ENCODE results near the gene P2RY8. TPM values are rescaled to one million over a fixed set of nuclear protein-coding genes. Genes with fewer than 3 reads are reported as not detected.

Gene P2RY8
- total RNA-seq, 1 donor from 2014 or later, result 3.1 TPM

DNA sequence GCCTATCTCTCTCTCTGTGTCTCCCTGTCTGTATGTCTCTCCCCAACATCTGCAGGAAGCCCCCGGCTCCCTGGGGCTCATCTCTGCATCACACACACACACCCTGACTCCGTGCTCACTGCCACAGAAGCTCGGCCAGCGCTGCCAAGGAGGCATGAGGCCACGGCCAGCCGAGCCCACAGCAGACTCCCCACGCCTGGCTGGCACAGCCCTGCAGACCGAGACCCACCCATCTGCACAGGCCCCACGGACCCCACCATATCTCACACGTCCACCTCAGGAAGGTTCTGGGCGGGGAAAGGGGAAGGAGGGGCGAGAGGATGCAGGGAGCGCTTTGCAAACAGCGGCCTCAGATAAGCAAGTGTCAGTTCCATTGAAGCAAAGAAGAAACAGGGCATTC is 116.6 kb downstream of the P2RY8 start:
- DNase-seq, result peak; percentile 63
- Histone ChIP-seq H3K27ac (no peak overlapping the region), H3K36me3 (peaks cover 27% of the 10 kb centered on the region), H3K4me1 (no peaks in the 10 kb centered on the region), H3K9me3 (no peaks in the 10 kb centered on the region), H3K27me3 (no peaks in the 10 kb centered on the region), H3K4me3 (no peak overlapping the region)
- intact Hi-C loops (cut with DNase I), result no loop called here
- TF ChIP-seq, protein P1, sequence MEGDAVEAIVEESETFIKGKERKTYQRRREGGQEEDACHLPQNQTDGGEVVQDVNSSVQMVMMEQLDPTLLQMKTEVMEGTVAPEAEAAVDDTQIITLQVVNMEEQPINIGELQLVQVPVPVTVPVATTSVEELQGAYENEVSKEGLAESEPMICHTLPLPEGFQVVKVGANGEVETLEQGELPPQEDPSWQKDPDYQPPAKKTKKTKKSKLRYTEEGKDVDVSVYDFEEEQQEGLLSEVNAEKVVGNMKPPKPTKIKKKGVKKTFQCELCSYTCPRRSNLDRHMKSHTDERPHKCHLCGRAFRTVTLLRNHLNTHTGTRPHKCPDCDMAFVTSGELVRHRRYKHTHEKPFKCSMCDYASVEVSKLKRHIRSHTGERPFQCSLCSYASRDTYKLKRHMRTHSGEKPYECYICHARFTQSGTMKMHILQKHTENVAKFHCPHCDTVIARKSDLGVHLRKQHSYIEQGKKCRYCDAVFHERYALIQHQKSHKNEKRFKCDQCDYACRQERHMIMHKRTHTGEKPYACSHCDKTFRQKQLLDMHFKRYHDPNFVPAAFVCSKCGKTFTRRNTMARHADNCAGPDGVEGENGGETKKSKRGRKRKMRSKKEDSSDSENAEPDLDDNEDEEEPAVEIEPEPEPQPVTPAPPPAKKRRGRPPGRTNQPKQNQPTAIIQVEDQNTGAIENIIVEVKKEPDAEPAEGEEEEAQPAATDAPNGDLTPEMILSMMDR (IDR thresholded peaks at IDR 0.05), result no peak
- ATAC-seq, result no peak

DNA sequence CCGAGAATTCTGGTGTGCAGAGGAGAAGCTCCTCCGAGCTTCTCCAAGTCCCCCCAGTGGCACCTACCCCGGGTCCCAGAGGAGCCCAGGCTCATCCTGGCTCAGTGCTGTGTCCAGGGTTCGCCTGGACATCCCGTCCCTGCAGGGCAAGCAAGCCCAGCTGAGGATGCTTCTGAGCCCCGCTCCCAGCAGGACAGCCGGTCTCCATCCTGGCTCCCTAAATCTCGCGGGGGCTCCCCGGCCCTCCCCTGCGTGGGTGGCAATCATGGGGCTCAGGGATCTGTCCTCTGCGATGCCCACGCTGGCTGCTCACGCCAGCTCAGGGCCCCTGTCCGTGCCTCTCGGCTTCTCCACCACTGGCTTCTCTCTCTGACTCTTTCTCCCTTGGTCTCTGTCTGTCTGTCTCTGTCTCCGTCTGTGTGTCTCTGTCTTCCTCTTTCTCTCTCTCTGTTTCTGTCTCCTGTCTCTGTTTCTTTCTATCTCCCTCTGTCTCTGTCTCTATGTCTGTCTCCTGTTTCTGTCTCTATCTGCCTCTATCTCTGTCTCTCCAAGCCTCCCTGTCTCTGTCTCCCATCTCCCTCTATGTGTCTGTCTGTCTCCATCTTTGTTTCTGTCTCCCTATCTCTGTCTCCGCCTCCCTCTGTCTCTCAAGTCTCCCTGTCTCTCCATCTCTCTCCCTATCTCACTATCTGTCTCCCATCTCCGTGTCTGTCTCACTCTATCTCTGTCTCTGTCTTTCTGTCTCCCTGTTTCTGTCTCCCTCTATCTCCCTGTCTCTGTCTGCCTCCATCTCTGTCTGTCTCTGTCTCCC is 117.2 kb downstream of the P2RY8 start:
- Histone ChIP-seq H3K4me3 (no peak overlapping the region), H3K27ac (no peak overlapping the region), H3K27me3 (no peaks in the 10 kb centered on the region), H3K4me1 (no peaks in the 10 kb centered on the region), H3K9me3 (no peaks in the 10 kb centered on the region), H3K36me3 (peaks cover 23% of the 10 kb centered on the region)
- TF ChIP-seq, protein P1 (IDR thresholded peaks at IDR 0.05), result no peak
- DNase-seq (no peak), ATAC-seq (no peak)
- intact Hi-C loops (cut with DNase I), result no loop called here

DNA sequence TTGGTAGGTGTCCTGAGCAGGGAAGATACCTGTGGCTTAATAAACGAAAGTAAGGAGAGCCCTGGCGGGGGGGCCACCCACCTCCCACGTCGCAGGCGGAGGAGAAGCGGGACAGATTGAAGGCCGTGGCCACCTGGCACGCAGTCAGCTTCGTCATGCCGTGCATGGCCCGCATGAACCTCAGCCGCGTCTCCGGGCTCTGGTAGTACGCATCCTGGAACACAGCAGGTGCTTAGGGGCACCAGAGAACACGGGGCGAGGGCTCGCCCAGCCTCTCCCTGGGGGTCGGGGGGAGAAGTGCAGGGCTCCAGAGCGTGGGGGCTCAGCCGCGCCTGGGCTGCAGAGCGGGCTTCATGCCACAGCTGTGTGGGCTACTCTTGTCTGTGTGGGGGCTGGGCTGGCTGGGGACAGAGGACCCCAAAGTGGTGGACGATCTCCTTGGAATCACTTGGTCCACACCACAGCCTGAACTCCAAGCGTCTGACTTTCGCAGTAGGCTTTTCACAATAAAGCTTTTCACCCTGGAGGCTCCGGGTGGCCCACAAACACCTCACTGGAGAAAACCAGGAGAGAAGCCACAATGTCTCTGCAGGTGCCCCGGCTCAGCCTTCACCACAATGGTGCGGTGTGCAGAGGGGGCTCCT is 118.0 kb downstream of the P2RY8 start:
- TF ChIP-seq, protein P1 (IDR thresholded peaks at IDR 0.05), result no peak
- H3K36me3 ChIP-seq, result peaks cover 28% of the 10 kb centered on the region
- no peak overlapping the region for H3K27ac ChIP-seq
- no peak for ATAC-seq
- no peaks in the 10 kb centered on the region for H3K9me3 ChIP-seq
- DNase-seq, result peak; percentile 62
- no peak overlapping the region for H3K4me3 ChIP-seq
- intact Hi-C loops (cut with DNase I), result no loop called here
- H3K4me1 ChIP-seq, result no peaks in the 10 kb centered on the region
- no peaks in the 10 kb centered on the region for H3K27me3 ChIP-seq

DNA sequence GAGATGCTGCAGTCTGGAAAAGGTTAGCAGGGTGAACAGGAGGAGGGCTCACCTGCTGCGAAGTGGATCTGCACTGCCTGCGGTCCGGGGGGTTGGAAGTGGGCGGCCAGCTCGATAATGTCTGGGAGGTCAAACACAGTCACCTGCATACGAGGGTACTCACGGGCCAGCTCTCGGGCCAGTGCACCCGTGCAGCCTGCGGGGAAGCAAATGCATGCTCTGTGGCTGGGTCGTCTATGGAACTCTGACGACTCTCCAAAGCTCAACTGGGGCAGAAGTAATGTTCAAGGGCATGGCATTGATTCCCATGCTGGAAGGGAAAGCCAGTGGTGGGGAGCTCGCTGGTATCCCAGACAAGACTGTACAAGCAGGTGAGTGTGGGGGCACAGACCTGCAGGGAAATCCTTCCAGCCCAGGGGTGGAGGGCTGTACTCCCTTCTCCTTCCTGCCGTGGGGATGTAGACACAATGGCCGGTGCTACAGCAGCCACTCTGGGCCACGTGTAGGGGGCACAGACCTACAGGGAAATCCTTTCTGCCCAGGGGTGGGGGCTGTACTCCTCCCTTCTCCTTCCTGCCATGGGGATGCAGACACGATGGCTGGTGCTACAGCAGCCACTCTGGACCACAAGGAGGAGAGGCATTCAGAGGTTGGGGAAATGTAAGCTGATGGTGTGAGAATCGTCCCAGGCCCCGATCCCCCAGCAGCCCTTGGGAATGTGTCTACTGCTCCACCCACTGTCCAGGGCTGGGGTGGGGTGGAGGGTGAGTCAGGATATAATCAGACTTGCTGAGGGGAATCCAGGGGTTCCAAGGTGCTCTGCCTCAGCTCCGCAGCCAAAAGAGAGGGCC is 118.8 kb downstream of the P2RY8 start:
- ATAC-seq (no peak), DNase-seq (peak; percentile 52)
- Histone ChIP-seq H3K4me1 (no peaks in the 10 kb centered on the region), H3K27me3 (no peaks in the 10 kb centered on the region), H3K4me3 (no peak overlapping the region), H3K9me3 (no peaks in the 10 kb centered on the region), H3K27ac (no peak overlapping the region), H3K36me3 (peaks cover 36% of the 10 kb centered on the region)
- intact Hi-C loops (cut with DNase I), result no loop called here
- TF ChIP-seq, protein P1 (IDR thresholded peaks at IDR 0.05), result no peak

DNA sequence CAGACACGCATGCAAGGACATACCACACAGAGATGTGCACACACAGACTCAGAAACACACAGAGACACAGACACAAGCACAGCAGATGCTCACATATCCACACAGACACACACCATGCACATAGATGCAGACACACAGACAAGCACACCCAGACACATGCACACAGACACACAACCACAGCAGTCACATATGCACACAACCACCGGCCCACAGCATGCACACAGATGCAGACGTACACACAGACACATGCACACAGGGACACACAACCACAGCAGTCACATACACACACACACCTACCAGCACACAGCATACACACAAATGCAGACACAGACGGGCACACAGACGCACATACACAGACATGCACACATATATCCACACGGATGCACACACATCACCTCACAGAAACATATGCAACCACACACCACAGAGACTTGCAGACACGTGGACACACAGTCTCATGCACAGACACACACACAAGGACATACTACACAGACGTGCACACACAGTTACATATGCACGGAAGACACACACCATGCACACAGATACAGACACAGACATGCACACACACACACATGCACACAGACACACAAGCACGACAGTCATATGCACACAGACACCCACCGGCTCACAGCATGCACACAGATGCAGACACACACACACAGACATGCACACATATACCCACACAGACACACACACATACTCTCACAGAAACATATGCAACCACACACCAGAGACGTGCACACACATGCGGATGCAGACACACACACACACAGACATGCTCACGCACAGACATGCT is 119.8 kb downstream of the P2RY8 start:
- no peak overlapping the region for H3K27ac ChIP-seq
- TF ChIP-seq, protein P1 (IDR thresholded peaks at IDR 0.05), result no peak
- peaks cover 39% of the 10 kb centered on the region for H3K36me3 ChIP-seq
- no peaks in the 10 kb centered on the region for H3K4me1 ChIP-seq
- H3K9me3 ChIP-seq, result no peaks in the 10 kb centered on the region
- H3K4me3 ChIP-seq, result no peak overlapping the region
- intact Hi-C loops (cut with DNase I), result no loop called here
- H3K27me3 ChIP-seq, result no peaks in the 10 kb centered on the region
- ATAC-seq, result no peak
- DNase-seq, result peak; percentile 22

Measured in upper lobe of right lung (tissue), 1 donor.